ENCODE data around the gene NAT14. TPM values are rescaled to one million over a fixed set of nuclear protein-coding genes. Genes with fewer than 3 reads are reported as not detected.

The NAT14 gene
- total RNA-seq, 2 experiments from 2014 or later: 28.3 to 29.1 TPM

- Histone ChIP-seq H3K4me2 (ENCODE audit: low read length) (no peak overlapping the region), H3K9me3 (ENCODE audit: low read length) (no peaks in the 10 kb centered on the region), H3K4me3 (ENCODE audit: low read depth, low read length, poor library complexity, severe bottlenecking) (no peak overlapping the region), H3K79me2 (ENCODE audit: insufficient read depth, low read depth, low read length) (no peaks in the 10 kb centered on the region), H4K20me1 (ENCODE audit: insufficient read depth, low read length) (no peaks in the 10 kb centered on the region), H3K4me1 (ENCODE audit: insufficient read depth, low read length, poor library complexity, severe bottlenecking) (no peaks in the 10 kb centered on the region), H2AFZ (ENCODE audit: low read length) (no peak overlapping the region), H3K36me3 (ENCODE audit: insufficient read depth, low read length) (no peaks in the 10 kb centered on the region), H3K9me2 (ENCODE audit: insufficient read depth, low read length) (no peaks in the 10 kb centered on the region), H3K27ac (ENCODE audit: low read depth, low read length, poor library complexity, severe bottlenecking) (no peak overlapping the region)
- ChIA-PET CTCF (ENCODE audit: unreplicated experiment) (no interaction called here), POLR2A (no interaction called here)
- no peak for DNase-seq (ENCODE audit: low spot score)
- TF ChIP-seq, protein P1, sequence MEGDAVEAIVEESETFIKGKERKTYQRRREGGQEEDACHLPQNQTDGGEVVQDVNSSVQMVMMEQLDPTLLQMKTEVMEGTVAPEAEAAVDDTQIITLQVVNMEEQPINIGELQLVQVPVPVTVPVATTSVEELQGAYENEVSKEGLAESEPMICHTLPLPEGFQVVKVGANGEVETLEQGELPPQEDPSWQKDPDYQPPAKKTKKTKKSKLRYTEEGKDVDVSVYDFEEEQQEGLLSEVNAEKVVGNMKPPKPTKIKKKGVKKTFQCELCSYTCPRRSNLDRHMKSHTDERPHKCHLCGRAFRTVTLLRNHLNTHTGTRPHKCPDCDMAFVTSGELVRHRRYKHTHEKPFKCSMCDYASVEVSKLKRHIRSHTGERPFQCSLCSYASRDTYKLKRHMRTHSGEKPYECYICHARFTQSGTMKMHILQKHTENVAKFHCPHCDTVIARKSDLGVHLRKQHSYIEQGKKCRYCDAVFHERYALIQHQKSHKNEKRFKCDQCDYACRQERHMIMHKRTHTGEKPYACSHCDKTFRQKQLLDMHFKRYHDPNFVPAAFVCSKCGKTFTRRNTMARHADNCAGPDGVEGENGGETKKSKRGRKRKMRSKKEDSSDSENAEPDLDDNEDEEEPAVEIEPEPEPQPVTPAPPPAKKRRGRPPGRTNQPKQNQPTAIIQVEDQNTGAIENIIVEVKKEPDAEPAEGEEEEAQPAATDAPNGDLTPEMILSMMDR (conservative IDR thresholded peaks at IDR 0.05; ENCODE audit: low read length): no peak
- TF ChIP-seq EZH2phosphoT487 (IDR thresholded peaks at IDR 0.05; ENCODE audit: borderline replicate concordance, low read depth, low read length): no peak
- BruUV-seq (replicated peaks): no TSS peak
- intact Hi-C loops (cut with micrococcal nuclease; ENCODE audit: unreplicated experiment): no loop called here
Measured at GRCh38 chr19:55441319-55441691, 43.7 kb upstream of the NAT14 start.

DNA sequence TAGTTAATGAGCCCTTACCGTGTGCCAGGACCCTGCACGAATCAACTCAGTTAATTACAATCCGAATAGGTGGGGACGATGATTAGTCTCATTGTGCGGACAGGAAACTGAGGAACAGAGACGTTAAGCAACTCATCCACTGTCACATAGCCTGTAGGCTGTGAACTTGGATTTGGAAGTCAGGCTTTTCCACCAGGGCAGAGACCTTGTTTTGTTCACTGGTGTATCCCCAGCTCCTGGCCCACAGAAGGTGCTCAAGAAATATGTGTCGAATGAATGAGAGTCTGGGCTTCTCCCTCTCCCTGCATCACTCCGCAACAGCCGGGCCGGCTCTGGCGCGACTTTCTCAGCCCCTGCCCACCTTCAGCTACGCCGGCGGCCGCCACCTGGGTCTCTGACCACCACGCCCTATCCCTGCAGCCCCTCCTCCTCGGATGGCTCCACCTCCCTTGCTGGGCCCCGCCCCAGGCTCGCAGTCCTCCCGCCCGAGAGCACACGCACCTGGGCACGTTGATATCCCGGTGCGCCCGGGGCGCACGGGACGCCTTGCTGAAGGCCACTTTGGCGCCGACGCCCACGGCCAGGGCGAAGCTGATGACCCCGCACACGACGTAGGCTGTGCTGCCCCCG lies 43.2 kb upstream of the NAT14 start:
- CTCF ChIA-PET (ENCODE audit: unreplicated experiment): no interaction called here
- Histone ChIP-seq H3K9me2 (ENCODE audit: insufficient read depth, low read length) (no peaks in the 10 kb centered on the region), H3K4me2 (ENCODE audit: low read length) (no peak overlapping the region), H3K4me1 (ENCODE audit: insufficient read depth, low read length, poor library complexity, severe bottlenecking) (no peaks in the 10 kb centered on the region), H2AFZ (ENCODE audit: low read length) (no peak overlapping the region), H3K36me3 (ENCODE audit: insufficient read depth, low read length) (no peaks in the 10 kb centered on the region), H4K20me1 (ENCODE audit: insufficient read depth, low read length) (no peaks in the 10 kb centered on the region), H3K79me2 (ENCODE audit: insufficient read depth, low read depth, low read length) (no peaks in the 10 kb centered on the region), H3K27ac (ENCODE audit: low read depth, low read length, poor library complexity, severe bottlenecking) (no peak overlapping the region), H3K9me3 (ENCODE audit: low read length) (no peaks in the 10 kb centered on the region), H3K4me3 (ENCODE audit: low read depth, low read length, poor library complexity, severe bottlenecking) (no peak overlapping the region)
- POLR2A ChIA-PET: no interaction called here
- intact Hi-C loops (cut with micrococcal nuclease; ENCODE audit: unreplicated experiment): no loop called here
- no peak for DNase-seq (ENCODE audit: low spot score)
- no TSS peak for BruUV-seq (replicated peaks)
- TF ChIP-seq, protein P1 (conservative IDR thresholded peaks at IDR 0.05; ENCODE audit: low read length): no peak
- TF ChIP-seq EZH2phosphoT487 (IDR thresholded peaks at IDR 0.05; ENCODE audit: borderline replicate concordance, low read depth, low read length): 0 out of 2 replicates have a peak, but pooled peaks have one; percentile 68

DNA sequence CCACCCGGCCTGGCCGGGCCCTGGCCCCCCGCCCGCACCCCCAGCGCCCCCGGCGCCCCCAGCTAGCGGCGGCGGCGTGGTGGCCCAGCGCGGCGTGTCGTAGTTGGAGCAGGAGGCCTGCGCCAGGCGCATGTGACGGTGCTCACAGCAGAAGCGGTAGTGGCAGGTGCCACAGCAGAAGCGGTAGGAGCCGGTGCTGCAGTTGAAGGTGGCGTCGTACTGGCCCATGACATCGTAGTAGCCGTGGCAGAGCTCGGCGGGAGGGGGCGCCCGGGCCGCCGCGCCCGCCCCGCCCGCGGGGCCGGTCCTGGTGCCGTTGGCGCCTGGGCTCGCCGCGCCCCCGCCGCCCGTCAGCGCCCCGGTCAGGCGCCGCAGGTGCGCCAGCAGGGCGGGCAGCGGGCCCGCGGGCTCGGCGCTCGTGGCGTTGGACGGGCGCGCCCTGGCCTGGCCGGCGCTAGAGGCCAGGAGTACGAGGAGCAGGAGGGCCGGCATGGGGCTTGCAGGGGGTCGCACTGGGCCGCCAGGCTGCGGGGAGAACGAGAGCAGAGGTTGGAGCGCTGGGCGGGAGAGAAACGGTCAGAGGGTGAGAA lies 42.5 kb upstream of the NAT14 start:
- no peak for DNase-seq (ENCODE audit: low spot score)
- TF ChIP-seq EZH2phosphoT487 (IDR thresholded peaks at IDR 0.05; ENCODE audit: borderline replicate concordance, low read depth, low read length): no peak
- TF ChIP-seq, protein P1 (conservative IDR thresholded peaks at IDR 0.05; ENCODE audit: low read length): no peak
- H3K79me2 ChIP-seq (ENCODE audit: insufficient read depth, low read depth, low read length): no peaks in the 10 kb centered on the region
- no peaks in the 10 kb centered on the region for H3K9me2 ChIP-seq (ENCODE audit: insufficient read depth, low read length)
- intact Hi-C loops (cut with micrococcal nuclease; ENCODE audit: unreplicated experiment): no loop called here
- no peak overlapping the region for H2AFZ ChIP-seq (ENCODE audit: low read length)
- CTCF ChIA-PET (ENCODE audit: unreplicated experiment): no interaction called here
- no peak overlapping the region for H3K27ac ChIP-seq (ENCODE audit: low read depth, low read length, poor library complexity, severe bottlenecking)
- no peak overlapping the region for H3K4me2 ChIP-seq (ENCODE audit: low read length)
- no peak overlapping the region for H3K4me3 ChIP-seq (ENCODE audit: low read depth, low read length, poor library complexity, severe bottlenecking)
- H3K4me1 ChIP-seq (ENCODE audit: insufficient read depth, low read length, poor library complexity, severe bottlenecking): no peaks in the 10 kb centered on the region
- no peaks in the 10 kb centered on the region for H4K20me1 ChIP-seq (ENCODE audit: insufficient read depth, low read length)
- POLR2A ChIA-PET: no interaction called here
- H3K9me3 ChIP-seq (ENCODE audit: low read length): no peaks in the 10 kb centered on the region
- BruUV-seq (replicated peaks): no TSS peak
- no peaks in the 10 kb centered on the region for H3K36me3 ChIP-seq (ENCODE audit: insufficient read depth, low read length)

Measured in OCI-LY7 (cell line).